GM23248 (cell line): ENCODE measurements around the gene CDH13. TPM values are rescaled to one million over a fixed set of nuclear protein-coding genes. Genes with fewer than 3 reads are reported as not detected.

Experiments
- DNase-seq: peaks from one replicate; pipeline ENCODE4 v3.0.0-alpha.2; 2015
- H2AFZ ChIP-seq: fragments of 200-600 bp; sonication (generic); 2 replicates; pipeline ENCODE4 v1.6.1; 2016; ENCODE audit warnings: antibody characterized with exemption
- H3F3A ChIP-seq: fragments of 200-600 bp; sonication (generic); 2 replicates; pipeline ENCODE4 v1.6.1; 2016; ENCODE audit warnings: mild to moderate bottlenecking, antibody characterized with exemption, mixed run types; ENCODE audit not compliant: insufficient read depth
- H3K27ac ChIP-seq: fragments of 200-600 bp; sonication (generic); 2 replicates; pipeline ENCODE4 v1.5.1; 2016; ENCODE audit warnings: mild to moderate bottlenecking
- H3K27me3 ChIP-seq: fragments of 200-600 bp; sonication (generic); replicated peaks from 2 replicates; pipeline ENCODE4 v1.6.1; 2016; ENCODE audit warnings: mild to moderate bottlenecking; ENCODE audit not compliant: insufficient read depth
- H3K36me3 ChIP-seq: fragments of 200-600 bp; sonication (generic); 2 replicates; pipeline ENCODE4 v1.6.1; 2016; ENCODE audit warnings: low read depth, mild to moderate bottlenecking
- H3K4me1 ChIP-seq: fragments of 200-600 bp; sonication (generic); 2 replicates; pipeline ENCODE4 v1.6.1; 2016; ENCODE audit warnings: mild to moderate bottlenecking; ENCODE audit not compliant: insufficient read depth
- H3K4me2 ChIP-seq: fragments of 200-600 bp; sonication (generic); one replicate; pipeline ENCODE4 v1.6.1; 2016; ENCODE audit warnings: mild to moderate bottlenecking; ENCODE audit not compliant: unreplicated experiment
- H3K4me3 ChIP-seq: fragments of 200-600 bp; sonication (generic); 2 replicates; pipeline ENCODE4 v1.5.1; 2016; ENCODE audit warnings: mild to moderate bottlenecking
- H3K79me2 ChIP-seq: fragments of 200-600 bp; sonication (generic); 2 replicates; pipeline ENCODE4 v1.6.1; 2016; ENCODE audit warnings: mild to moderate bottlenecking; ENCODE audit not compliant: insufficient read depth
- H3K9ac ChIP-seq: fragments of 200-600 bp; sonication (generic); 2 replicates; pipeline ENCODE4 v1.6.1; 2016; ENCODE audit warnings: mild to moderate bottlenecking
- H3K9me2 ChIP-seq: fragments of 200-600 bp; sonication (generic); 2 replicates; pipeline ENCODE4 v1.6.1; 2016; ENCODE audit warnings: mixed run types, mild to moderate bottlenecking, moderate library complexity; ENCODE audit not compliant: insufficient read depth
- H3K9me3 ChIP-seq: fragments of 200-600 bp; sonication (generic); one replicate; pipeline ENCODE4 v1.6.1; 2017; ENCODE audit warnings: low read depth
- H4K20me1 ChIP-seq: fragments of 200-600 bp; sonication (generic); 2 replicates; pipeline ENCODE4 v1.6.0; 2016; ENCODE audit not compliant: insufficient read depth
- EZH2 ChIP-seq: fragments of 200-600 bp; sonication (generic); IDR thresholded peaks from 2 replicates; pipeline ENCODE4 v1.6.1; 2018; ENCODE audit warnings: antibody characterized with exemption, mild to moderate bottlenecking; ENCODE audit not compliant: insufficient read depth, poor library complexity, severe bottlenecking
- EZH2phosphoT487 ChIP-seq: fragments of 200-600 bp; sonication (generic); IDR thresholded peaks from 2 replicates; pipeline ENCODE4 v1.6.1; 2018; ENCODE audit warnings: antibody characterized with exemption, moderate library complexity, mild to moderate bottlenecking, low read depth; ENCODE audit not compliant: insufficient read depth
- WGBS, 2 experiments: methylation state at CpG; one replicate each; pipeline ENCODE4 v1.1.6; 2015 to 2017; ENCODE audit warnings: low lambda C conversion rate in 2 of 2, low coverage in 1 of 2; ENCODE audit errors: missing lambda C conversion rate in 2 of 2; 5-methylcytosine and 5-hydroxymethylcytosine counted together
- in situ Hi-C: fragments of 300-500 bp; cut with MboI; formaldehyde crosslinking; loops from 2 replicates; pipeline ENCODE4 v1.15.0; 2020
- polyA plus RNA-seq: library from polyadenylated mRNA; unstranded; fragments of >200 nt; fragmentation: Nextera tagmentation; extraction: Ambion mirVana; gene quantifications from 2 replicates; pipeline ENCODE4 v1.2.1, GENCODE V29; 2016
- total RNA-seq: library from RNA; depleted of rRNA; stranded (reverse); fragments of >200 nt; shearing (Covaris generic); gene quantifications from 2 replicates; pipeline ENCODE4 v1.2.3, GENCODE V29; 2014

Gene CDH13
- total and polyA plus RNA-seq, 2 experiments from 2014 or later: 51.0 to 52.8 TPM

DNA sequence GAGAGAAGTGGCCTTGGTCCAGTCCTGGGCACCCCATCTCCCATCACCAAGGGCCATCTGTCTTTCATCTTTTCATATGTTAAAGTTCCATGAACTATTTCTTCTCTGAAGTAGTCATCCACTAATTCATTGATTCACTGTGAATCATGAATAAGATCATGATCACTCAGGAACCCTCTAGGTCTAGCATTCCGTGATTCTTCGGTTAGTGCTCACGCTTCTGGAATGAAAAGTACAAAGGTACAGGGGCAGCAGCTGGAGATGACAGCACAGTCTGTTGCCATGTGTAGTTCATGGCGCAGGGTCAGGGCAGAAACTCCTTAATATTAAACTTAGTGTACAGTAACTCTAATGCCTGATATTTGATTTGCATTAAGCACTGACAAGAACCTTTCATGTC, 127.1 kb downstream of the CDH13 start:
- no peak overlapping the region for H2AFZ ChIP-seq
- 9 to 10% methylated on average over 4 of the region's 4 CpGs for WGBS, 2 experiments
- no peak overlapping the region for H3K4me3 ChIP-seq
- peaks cover 24% of the 10 kb centered on the region for H3F3A ChIP-seq
- H3K4me2 ChIP-seq: peak overlapping the region; percentile 67
- no peak for TF ChIP-seq EZH2phosphoT487
- DNase-seq: peak; percentile 86
- H3K9ac ChIP-seq: no peak overlapping the region
- H3K79me2 ChIP-seq: no peaks in the 10 kb centered on the region
- in situ Hi-C loops: no loop called here
- H3K36me3 ChIP-seq: no peaks in the 10 kb centered on the region
- no peaks in the 10 kb centered on the region for H3K9me2 ChIP-seq
- H3K27me3 ChIP-seq: no peaks in the 10 kb centered on the region
- peaks cover 38% of the 10 kb centered on the region for H3K4me1 ChIP-seq
- H3K27ac ChIP-seq: peak overlapping the region; percentile 45; the same call in 1 of the 2 replicates
- no peaks in the 10 kb centered on the region for H4K20me1 ChIP-seq
- H3K9me3 ChIP-seq: no peaks in the 10 kb centered on the region

DNA sequence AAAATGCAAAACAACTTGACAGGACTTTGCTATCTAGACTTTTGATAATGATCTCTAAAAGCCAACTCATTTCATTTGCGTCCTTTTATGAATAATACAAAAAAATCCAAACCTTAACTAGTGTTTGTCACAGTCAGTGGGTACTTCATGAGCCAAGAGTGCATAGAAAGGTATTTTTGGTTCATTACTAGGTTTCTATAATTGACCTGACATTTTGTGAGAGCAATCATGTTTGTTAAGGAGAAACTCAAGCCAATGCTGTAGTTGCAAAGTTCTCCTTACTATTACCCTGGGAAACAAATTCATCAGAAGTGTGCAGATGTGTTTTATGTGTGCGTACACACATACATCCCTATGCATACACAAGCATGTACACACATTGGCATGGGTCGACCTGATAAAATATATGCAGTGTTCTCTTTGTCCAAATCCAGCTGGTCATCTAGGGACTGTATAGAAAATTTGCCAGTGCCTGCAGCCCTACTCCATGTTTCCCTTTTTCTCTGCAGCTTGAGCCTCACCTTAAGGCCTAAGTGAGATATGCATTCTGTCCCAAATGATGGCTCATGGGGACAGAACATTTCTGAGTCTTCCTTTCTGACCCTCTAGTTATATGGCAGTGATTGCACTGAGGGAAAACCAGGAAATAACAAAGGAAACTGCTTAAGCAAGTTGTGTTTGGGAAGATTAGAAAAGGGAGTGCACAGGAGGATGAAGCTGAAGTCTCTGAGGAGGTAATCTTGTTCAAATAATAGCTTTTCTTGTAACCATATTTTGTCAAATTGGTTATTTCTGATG, 128.1 kb downstream of the CDH13 start:
- Histone ChIP-seq H3K27ac (0 out of 2 replicates have a peak overlapping the region, but pooled peaks have one; percentile 45), H3K79me2 (no peaks in the 10 kb centered on the region)

DNA sequence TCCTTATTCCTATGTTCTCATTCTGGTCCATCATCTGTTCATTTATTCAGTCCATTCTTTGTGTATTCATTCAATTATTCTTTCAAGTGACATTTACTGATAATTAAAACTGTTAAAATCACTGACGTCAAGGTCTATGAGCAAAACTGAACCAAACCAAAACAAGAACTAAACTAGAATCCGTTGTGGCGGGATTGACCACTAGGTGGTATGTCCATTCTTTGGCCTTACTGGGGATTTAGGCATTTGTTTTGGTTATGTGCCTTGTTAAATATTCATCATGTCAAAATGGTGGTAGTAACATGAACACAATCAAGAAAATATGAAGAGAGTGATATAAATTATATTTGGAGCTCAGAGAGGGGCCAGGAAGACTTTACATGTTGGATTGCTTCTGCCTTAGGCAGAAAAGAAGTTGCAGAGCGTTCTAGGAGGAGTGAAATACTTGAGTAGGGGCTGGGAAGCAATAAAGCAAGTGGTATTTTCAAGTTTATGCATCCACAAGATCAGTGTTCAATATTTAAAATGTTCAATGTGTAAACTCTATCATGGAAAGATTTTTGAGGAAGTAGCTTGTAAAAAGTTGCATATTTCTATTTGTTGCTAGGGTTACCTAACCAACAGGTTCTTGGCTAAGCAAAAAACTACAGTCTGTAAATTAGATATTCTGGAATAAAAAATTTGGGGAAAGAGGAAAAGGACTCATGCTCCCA, 129.0 kb downstream of the CDH13 start:
- Histone ChIP-seq H3K9me3 (no peaks in the 10 kb centered on the region), H3K4me2 (peak overlapping the region; percentile 14), H2AFZ (no peak overlapping the region), H3K36me3 (no peaks in the 10 kb centered on the region), H3K79me2 (no peaks in the 10 kb centered on the region), H4K20me1 (no peaks in the 10 kb centered on the region), H3K9me2 (no peaks in the 10 kb centered on the region), H3F3A (peaks cover 24% of the 10 kb centered on the region), H3K27ac (no peak overlapping the region), H3K4me1 (peaks cover 39% of the 10 kb centered on the region), H3K4me3 (no peak overlapping the region), H3K27me3 (no peaks in the 10 kb centered on the region), H3K9ac (no peak overlapping the region)
- TF ChIP-seq EZH2: no peak
- no peak for TF ChIP-seq EZH2phosphoT487
- 76 to 82% methylated on average over 4 of the region's 4 CpGs for WGBS, 2 experiments
- in situ Hi-C loops: no loop called here
- DNase-seq: peak; percentile 27

More for the DNA sequence above, 128.1 kb downstream of the CDH13 start:
- 60 to 63% methylated on average over 3 of the region's 3 CpGs for WGBS, 2 experiments
- H2AFZ ChIP-seq: no peak overlapping the region
- peaks cover 38% of the 10 kb centered on the region for H3K4me1 ChIP-seq
- no peaks in the 10 kb centered on the region for H3K9me3 ChIP-seq
- H4K20me1 ChIP-seq: no peaks in the 10 kb centered on the region
- in situ Hi-C loops: no loop called here
- H3K4me2 ChIP-seq: peak overlapping the region; percentile 67
- H3K9ac ChIP-seq: no peak overlapping the region
- DNase-seq: no peak
- TF ChIP-seq EZH2phosphoT487: no peak
- H3F3A ChIP-seq: peaks cover 24% of the 10 kb centered on the region
- H3K9me2 ChIP-seq: no peaks in the 10 kb centered on the region
- H3K4me3 ChIP-seq: no peak overlapping the region
- H3K27me3 ChIP-seq: no peaks in the 10 kb centered on the region
- H3K36me3 ChIP-seq: no peaks in the 10 kb centered on the region

DNA sequence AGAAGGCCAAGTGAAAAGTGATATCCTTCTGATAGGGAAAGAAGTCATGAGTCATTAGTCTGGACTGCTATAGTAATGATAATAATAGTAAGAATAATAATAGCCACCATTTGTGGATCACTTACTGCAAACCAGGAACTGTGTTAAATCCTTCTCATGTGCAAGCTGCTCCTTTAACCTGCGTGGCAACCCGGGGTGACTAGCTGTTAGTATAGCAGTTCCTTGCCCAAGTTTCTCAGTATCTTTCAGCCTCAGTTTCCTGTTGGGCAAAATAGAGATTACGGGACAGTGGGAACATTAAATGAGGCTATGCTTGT, 129.5 kb downstream of the CDH13 start:
- Histone ChIP-seq H3K79me2 (no peaks in the 10 kb centered on the region), H3K4me3 (no peak overlapping the region), H3F3A (peaks cover 27% of the 10 kb centered on the region), H3K9ac (no peak overlapping the region), H2AFZ (no peak overlapping the region), H3K27me3 (no peaks in the 10 kb centered on the region), H3K4me1 (peaks cover 45% of the 10 kb centered on the region), H3K36me3 (no peaks in the 10 kb centered on the region), H3K9me3 (no peaks in the 10 kb centered on the region), H3K27ac (no peak overlapping the region), H3K4me2 (peak overlapping the region; percentile 14), H3K9me2 (no peaks in the 10 kb centered on the region), H4K20me1 (no peaks in the 10 kb centered on the region)
- WGBS, 2 experiments: 71 to 88% methylated on average over 3 of the region's 3 CpGs
- in situ Hi-C loops: no loop called here
- TF ChIP-seq EZH2phosphoT487: no peak
- no peak for TF ChIP-seq EZH2
- no peak for DNase-seq
